IPS-18a (cell line): Measurements from ENCODE around the gene MED27.

ENCODE experiments used
- H3K27ac ChIP-seq: one replicate; pipeline ENCODE4 v1.5.1; 2013; ENCODE audit warnings: low read length
- H3K27me3 ChIP-seq: one replicate; pipeline ENCODE4 v1.6.1; 2013; ENCODE audit warnings: mild to moderate bottlenecking, low read length; ENCODE audit not compliant: control insufficient read depth, insufficient read depth
- H3K36me3 ChIP-seq: one replicate; pipeline ENCODE4 v1.6.1; 2013; ENCODE audit warnings: low read depth, low read length; ENCODE audit not compliant: control insufficient read depth
- H3K4me1 ChIP-seq: one replicate; pipeline ENCODE4 v1.6.1; 2013; ENCODE audit warnings: low read depth, low read length; ENCODE audit not compliant: control insufficient read depth
- H3K4me3 ChIP-seq: one replicate; pipeline ENCODE4 v1.5.1; 2013; ENCODE audit warnings: low read length
- H3K9ac ChIP-seq: one replicate; pipeline ENCODE4 v1.6.1; 2013; ENCODE audit warnings: mild to moderate bottlenecking, low read length, moderate library complexity
- H3K9me3 ChIP-seq: one replicate; pipeline ENCODE4 v1.6.1; 2013; ENCODE audit warnings: low read depth, low read length; ENCODE audit not compliant: control insufficient read depth

MED27 gene

DNA sequence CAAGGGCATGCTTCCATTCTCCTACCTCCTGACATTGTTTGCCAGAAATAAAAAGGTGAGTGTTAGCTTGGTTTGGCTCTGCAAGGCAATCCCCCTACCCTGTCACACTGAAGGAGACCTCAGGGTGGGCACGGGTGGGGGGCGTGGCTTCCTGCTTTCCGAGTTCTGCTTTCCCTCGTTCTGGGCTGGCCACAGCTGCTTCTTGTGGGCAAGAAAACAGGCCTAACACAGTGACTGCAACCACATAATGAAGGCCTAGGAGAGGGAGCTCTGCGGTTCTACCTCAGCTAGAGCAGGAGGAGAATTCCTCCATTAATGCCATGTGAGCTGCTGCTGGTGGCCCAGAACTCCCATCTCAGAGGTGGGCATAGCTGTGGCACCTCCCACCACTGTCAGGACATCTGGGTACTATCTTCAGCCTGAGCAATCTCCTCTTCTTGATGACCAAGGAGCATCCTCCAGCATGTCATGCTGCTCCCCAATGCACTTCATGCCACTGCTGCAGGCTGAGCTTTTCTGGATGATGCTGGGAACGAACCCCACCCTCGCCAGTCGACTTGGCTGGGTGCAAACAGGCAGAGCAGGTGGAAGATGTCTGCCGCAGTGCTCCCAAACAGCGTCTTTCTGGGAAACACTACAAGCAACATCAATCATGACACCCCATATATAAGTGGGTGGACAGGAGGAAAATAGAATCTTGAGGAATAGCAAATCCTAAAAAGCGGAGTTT lies 200.3 kb downstream of the MED27 start:
- Histone ChIP-seq H3K27me3 (no peaks in the 10 kb centered on the region), H3K4me1 (peaks cover 12% of the 10 kb centered on the region), H3K9me3 (no peaks in the 10 kb centered on the region), H3K4me3 (no peak overlapping the region), H3K27ac (no peak overlapping the region), H3K36me3 (no peaks in the 10 kb centered on the region), H3K9ac (no peak overlapping the region)

DNA sequence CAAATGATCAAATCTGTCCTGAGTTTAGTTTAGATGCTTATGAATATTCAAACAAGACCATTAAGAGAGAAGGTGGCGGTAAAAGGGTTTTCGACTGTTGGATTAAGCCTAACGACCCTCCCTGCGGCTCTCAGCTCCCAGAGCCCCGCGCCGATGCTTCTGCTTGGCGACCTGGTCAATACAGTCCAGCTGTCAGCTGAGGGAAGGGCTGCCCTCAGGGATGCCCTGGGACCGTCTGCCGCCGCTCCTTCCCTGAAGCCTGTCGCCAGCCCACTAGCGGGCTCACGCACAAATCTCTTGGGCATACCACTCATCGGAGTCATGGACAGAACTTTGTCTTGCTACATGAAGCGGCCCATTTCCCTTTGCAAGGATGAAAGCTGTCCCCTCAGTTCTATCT lies 203.2 kb downstream of the MED27 start:
- Histone ChIP-seq H3K4me1 (peaks cover 12% of the 10 kb centered on the region), H3K4me3 (no peak overlapping the region), H3K36me3 (no peaks in the 10 kb centered on the region), H3K27ac (no peak overlapping the region), H3K27me3 (no peaks in the 10 kb centered on the region), H3K9me3 (no peaks in the 10 kb centered on the region), H3K9ac (no peak overlapping the region)

DNA sequence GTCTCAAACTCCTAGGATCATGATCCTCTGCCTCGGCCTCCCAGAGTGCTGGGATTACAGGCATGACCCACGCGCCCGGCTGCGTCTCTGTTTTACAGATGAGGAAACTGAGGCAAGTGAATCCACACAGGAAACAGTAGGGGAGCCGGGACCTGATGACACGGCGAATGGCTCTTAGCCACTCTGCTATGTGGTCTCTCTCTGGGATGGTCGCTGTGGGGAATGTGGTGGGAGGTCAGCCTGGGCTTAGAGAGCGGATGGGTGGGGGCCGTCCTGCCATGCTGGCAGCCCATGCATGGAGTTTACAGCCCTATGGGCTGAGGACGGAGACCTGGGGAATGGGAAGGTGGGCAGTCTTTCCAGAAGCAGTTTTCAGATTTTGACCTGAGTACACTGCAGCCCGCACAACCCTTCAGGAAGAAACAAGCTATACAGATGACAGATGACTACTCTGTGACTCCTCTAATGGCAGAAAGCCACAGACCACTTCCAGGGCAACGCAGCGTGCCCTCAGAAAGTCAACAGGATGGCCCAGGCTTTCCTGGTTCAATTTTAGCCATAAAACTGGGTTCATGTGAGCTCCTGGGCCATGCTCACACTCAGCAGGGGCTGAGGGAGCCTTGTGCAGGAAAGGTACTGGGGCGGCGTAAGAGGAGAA lies 203.7 kb downstream of the MED27 start:
- H3K9me3 ChIP-seq = no peaks in the 10 kb centered on the region
- H3K9ac ChIP-seq = no peak overlapping the region
- peaks cover 8% of the 10 kb centered on the region for H3K4me1 ChIP-seq
- H3K27me3 ChIP-seq = no peaks in the 10 kb centered on the region
- H3K27ac ChIP-seq = no peak overlapping the region
- no peak overlapping the region for H3K4me3 ChIP-seq
- H3K36me3 ChIP-seq = no peaks in the 10 kb centered on the region

DNA sequence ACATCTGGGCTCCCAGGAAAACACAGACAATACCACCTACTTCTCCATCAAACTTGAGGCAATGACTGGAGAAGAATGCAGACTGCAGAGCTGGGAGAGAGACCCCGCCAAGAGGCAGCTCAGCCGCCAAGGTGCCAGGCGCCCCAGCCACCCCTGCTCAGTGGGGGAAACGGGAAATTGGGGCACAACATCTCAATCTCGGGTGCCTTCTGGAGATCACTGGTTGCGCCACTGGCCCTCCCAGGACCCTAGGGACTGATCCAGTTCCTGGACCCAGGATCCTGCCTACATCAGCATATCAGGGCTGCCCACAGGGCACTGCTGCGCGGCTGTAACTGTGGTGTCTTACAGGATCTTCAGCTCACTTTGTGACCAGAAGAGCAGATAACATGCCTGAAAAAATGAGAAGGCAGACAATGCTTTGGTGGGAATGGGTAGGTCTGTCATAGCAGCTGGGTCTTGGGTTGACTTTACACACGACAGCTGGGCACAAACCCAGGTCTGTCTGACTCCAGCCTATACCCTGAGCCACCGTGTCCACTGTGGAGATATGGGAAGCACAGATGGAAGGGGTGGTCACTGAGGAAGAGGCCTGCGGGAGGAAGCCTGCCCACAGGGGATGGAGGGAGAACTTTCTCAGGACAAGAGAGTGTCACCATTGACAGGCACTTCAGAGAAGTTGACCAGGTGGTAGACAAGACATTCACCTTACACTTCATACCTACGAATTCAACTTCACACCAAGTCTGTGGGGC lies 204.6 kb downstream of the MED27 start:
- H3K36me3 ChIP-seq = no peaks in the 10 kb centered on the region
- H3K9me3 ChIP-seq = no peaks in the 10 kb centered on the region
- H3K4me1 ChIP-seq = no peaks in the 10 kb centered on the region
- H3K4me3 ChIP-seq = no peak overlapping the region
- no peaks in the 10 kb centered on the region for H3K27me3 ChIP-seq
- no peak overlapping the region for H3K27ac ChIP-seq
- no peak overlapping the region for H3K9ac ChIP-seq

DNA sequence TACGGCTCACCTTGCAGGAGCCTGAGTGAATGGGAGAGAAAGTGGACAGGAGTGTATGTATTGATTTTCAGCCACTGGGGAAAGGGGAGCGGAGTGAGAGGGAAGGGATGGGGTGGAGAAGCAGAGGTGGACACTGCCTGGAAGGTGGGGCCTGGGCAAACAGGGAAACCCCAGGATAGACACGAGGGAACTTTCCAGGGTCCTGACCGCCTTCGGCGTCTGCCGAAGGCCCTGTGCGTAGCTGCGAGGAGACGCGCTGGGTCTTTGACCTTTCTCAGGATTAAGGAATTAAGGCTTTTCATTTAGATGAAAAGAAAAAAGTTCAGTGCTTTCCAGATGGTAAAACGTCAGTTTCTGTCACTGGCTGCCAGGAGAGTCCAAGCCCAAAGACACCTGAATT lies 205.2 kb downstream of the MED27 start:
- peaks cover 6% of the 10 kb centered on the region for H3K4me1 ChIP-seq
- no peak overlapping the region for H3K9ac ChIP-seq
- H3K9me3 ChIP-seq = no peaks in the 10 kb centered on the region
- H3K4me3 ChIP-seq = no peak overlapping the region
- H3K27ac ChIP-seq = no peak overlapping the region
- no peaks in the 10 kb centered on the region for H3K36me3 ChIP-seq
- H3K27me3 ChIP-seq = no peaks in the 10 kb centered on the region

DNA sequence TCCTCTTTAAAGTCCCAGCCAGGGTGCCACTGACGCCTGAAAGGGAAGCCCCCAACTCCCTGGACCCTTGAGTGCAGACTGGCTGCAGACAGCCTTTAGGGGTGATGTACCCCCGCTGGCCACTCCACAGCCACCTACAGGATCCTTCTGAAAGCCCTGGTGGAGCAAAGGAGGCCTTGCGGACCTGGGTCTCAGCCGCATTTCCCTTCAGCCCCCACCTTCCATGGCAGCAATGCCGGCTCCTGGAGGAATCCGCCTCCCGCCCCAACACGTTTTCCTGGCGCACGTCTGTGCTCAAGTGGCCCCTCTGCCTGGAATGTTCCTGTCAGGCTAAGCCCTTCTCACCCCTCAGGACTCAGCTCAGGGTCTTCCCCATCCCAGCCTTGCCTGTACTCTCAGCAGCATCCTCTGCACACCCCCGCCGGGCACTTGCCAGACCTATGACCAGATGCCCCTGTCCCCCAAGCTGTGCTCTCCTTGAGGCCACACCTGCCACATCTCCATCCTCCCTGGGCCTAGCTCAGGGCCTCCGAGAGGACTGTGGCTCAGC lies 205.7 kb downstream of the MED27 start:
- Histone ChIP-seq H3K4me3 (no peak overlapping the region), H3K4me1 (peaks cover 11% of the 10 kb centered on the region), H3K36me3 (no peaks in the 10 kb centered on the region), H3K9me3 (no peaks in the 10 kb centered on the region), H3K27ac (no peak overlapping the region), H3K27me3 (no peaks in the 10 kb centered on the region), H3K9ac (no peak overlapping the region)

DNA sequence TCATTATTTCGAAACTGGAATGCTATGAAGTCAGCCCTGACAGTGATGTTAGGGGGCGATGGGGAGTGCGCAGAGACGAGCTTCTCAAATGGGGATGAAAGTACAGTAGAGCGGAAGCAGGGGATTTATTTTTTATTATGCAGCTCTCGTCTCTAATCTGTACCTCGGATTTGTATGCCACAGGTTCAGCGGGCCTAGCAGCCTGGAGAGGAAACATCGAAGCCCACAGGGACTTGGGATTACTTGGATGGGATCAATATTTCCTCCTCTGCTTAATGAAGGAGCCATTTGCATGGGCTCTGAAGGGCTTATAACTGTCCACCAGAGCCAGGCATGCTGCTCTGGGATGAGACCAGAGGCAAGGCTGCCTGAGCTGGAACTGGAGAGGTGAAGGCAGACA lies 206.3 kb downstream of the MED27 start:
- no peak overlapping the region for H3K9ac ChIP-seq
- no peak overlapping the region for H3K27ac ChIP-seq
- H3K36me3 ChIP-seq = no peaks in the 10 kb centered on the region
- H3K4me3 ChIP-seq = no peak overlapping the region
- H3K9me3 ChIP-seq = no peaks in the 10 kb centered on the region
- no peaks in the 10 kb centered on the region for H3K27me3 ChIP-seq
- peaks cover 13% of the 10 kb centered on the region for H3K4me1 ChIP-seq

DNA sequence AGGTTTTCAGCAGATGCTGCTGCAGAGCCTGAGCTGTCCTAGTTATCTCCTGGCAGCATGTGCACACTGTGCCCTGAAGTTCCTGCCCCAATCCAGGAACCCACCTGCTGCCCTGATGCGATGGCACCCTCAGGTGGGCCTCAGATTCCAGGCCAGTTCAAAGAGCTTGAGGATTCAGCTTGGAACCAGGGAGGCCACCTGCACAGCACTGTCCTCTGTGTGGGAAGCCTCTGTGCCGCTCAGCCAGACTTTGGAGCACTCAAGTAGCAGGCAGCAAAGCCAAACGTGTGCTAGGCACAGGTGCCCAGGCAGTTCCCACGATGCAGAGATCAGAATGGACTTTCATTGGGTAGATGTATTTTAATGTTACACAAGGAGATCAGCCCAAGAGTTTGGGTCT lies 207.0 kb downstream of the MED27 start:
- Histone ChIP-seq H3K4me1 (peaks cover 13% of the 10 kb centered on the region), H3K9ac (no peak overlapping the region), H3K4me3 (no peak overlapping the region), H3K27ac (no peak overlapping the region), H3K36me3 (no peaks in the 10 kb centered on the region), H3K9me3 (no peaks in the 10 kb centered on the region), H3K27me3 (no peaks in the 10 kb centered on the region)

DNA sequence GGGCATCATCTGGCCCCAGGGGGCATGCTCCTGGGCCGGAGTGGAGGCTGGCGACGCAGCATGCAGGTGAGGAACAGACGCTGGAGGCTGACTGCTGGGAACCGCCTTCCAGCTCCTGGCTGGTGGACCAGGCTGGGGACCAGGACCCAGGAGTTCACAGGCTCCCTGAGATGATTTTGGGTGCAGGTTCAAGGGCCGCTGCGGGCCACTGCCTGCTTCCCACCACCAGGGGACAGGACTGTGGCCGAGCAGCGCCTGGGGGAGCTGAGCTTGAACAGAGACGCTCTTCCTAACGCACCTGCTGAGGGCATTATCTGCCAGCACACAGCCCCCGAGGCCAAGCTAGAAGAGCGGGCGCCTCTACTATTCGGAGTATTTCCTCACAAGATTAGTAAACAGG lies 207.7 kb downstream of the MED27 start:
- no peaks in the 10 kb centered on the region for H3K27me3 ChIP-seq
- H3K36me3 ChIP-seq = no peaks in the 10 kb centered on the region
- H3K9me3 ChIP-seq = no peaks in the 10 kb centered on the region
- no peak overlapping the region for H3K27ac ChIP-seq
- no peak overlapping the region for H3K4me3 ChIP-seq
- peaks cover 13% of the 10 kb centered on the region for H3K4me1 ChIP-seq
- no peak overlapping the region for H3K9ac ChIP-seq

DNA sequence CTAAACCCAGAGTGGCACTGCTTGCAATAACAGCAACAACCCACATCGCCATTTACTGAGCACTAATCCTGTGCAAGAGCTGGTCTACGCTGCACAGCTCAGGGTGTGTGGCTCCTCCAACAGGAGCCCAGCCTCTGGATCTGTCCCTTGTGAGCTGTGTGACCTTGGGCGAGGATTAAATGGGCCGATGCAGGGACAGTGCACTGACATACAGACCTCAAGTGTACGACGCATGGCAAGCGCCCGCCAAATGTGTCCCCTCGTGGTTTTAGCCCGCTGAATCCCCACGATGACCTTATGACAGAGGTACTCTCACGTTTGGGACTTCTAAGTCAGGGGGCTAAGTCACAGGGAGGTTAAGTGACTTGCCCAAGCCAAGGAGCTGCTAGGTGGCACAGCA lies 209.5 kb downstream of the MED27 start:
- H3K27me3 ChIP-seq = no peaks in the 10 kb centered on the region
- H3K9me3 ChIP-seq = no peaks in the 10 kb centered on the region
- H3K36me3 ChIP-seq = no peaks in the 10 kb centered on the region
- H3K4me1 ChIP-seq = peaks cover 13% of the 10 kb centered on the region
- no peak overlapping the region for H3K27ac ChIP-seq
- H3K9ac ChIP-seq = no peak overlapping the region
- H3K4me3 ChIP-seq = no peak overlapping the region

DNA sequence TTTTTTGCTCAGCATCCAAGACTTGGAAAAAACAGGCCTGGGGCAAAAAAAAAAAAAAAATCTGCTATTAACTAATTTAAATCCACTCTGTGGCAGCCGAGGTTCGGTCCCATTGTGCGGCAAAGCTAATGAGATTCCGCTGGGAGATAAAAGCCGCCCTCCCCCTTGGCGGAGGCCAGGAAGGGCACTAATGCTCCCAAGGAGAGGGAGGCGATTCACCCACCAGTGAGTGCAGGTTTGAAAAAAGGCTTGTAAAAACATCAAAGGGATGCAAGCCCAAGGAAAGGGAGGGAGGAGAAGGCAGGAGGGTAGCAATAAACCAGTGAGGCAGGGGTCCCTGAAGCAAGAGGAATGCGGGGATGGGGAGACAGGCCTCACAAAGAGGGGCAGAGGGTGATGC lies 210.3 kb downstream of the MED27 start:
- no peaks in the 10 kb centered on the region for H3K9me3 ChIP-seq
- H3K4me1 ChIP-seq = peaks cover 13% of the 10 kb centered on the region
- no peaks in the 10 kb centered on the region for H3K27me3 ChIP-seq
- H3K36me3 ChIP-seq = no peaks in the 10 kb centered on the region
- no peak overlapping the region for H3K27ac ChIP-seq
- no peak overlapping the region for H3K9ac ChIP-seq
- H3K4me3 ChIP-seq = peak overlapping the region; percentile 7
